ENCODE data around the gene ACD.

The ACD gene

GRCh38 chr16:67675999-67676398 is 15.9 kb upstream of the ACD start:
- DNase-seq (ENCODE audit: low spot score) = no peak

- DNase-seq (ENCODE audit: low spot score) = no peak
Measured at GRCh38 chr16:67675579-67675935, 15.5 kb upstream of the ACD start.

- DNase-seq (ENCODE audit: low spot score) = no peak
Measured at GRCh38 chr16:67674851-67675578, 15.0 kb upstream of the ACD start.

DNA sequence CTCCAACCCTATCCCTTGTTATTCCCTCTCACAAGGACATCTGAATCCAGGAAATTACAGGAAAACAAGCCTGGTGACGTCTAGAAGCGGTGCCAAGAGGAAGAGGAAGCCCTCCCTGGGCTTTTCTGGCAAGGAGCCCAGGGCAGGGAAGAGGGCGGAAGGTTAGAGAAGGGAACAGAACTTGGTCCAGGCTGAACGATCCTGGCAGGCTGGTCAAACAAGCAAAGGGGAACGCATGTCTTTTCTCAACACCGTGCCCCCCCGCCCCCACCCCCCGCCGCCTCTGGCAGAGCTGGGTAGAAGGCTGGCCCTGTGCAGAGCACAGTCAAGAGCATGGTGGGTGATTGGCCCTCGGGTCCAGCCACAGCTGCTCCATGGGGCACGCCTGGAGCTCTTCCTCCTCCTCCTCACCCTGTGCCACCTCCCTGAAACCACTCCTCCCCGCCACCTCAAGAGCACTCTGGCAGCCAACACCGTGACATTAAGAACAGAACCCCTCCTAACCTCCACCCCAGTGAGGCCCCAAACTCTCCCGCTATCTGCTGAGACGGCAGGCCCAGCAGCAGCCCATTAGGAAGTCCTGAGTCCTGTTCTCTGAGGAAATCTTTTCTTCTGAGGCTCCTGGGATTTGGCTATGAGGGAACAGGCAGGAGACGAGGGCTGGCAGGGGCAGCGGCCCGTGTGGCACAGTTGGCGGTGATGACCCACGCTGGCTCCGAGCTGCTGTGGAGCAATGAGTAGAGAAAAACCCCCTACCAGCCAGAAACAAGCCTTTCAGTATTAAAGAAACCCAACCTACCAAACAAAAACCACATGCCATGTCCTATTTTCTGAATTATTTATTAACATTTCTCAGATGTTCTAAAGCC is 13.9 kb upstream of the ACD start:
- no peak for DNase-seq (ENCODE audit: low spot score)

GRCh38 chr16:67672739-67673662 is 12.9 kb upstream of the ACD start:
- DNase-seq (ENCODE audit: low spot score) = peak; percentile 48

- no peak for DNase-seq (ENCODE audit: low spot score)
Measured at GRCh38 chr16:67672306-67672705, 12.2 kb upstream of the ACD start.

DNA sequence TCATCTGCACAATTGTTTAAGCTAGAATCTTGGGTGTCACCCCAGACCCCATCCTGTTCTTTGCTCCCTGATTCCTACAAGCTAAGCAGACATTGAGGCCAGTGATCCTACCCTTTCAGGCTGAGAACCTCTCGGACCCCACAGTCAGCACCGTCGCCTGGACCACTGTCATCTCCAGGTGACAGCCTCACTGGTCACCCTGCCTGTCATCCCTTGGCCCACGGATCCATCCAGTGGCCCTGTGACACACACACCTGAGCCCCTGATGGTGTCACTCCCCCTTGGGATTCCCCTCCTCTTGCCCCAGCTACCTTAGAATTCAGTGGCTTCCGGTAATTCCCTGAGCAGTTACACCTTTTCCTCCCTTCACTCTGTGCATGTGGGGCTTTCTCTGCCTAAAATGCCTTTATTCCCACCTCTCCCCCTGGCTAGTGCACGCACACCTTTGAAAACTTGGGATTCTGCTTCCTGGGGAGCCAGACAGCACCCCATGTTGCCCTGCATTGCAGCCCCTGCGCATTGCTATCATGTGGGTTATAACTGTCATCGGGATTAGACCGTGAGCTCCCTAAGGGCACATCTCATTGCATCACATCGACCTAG is 9.5 kb upstream of the ACD start:
- DNase-seq (ENCODE audit: low spot score) = no peak

DNA sequence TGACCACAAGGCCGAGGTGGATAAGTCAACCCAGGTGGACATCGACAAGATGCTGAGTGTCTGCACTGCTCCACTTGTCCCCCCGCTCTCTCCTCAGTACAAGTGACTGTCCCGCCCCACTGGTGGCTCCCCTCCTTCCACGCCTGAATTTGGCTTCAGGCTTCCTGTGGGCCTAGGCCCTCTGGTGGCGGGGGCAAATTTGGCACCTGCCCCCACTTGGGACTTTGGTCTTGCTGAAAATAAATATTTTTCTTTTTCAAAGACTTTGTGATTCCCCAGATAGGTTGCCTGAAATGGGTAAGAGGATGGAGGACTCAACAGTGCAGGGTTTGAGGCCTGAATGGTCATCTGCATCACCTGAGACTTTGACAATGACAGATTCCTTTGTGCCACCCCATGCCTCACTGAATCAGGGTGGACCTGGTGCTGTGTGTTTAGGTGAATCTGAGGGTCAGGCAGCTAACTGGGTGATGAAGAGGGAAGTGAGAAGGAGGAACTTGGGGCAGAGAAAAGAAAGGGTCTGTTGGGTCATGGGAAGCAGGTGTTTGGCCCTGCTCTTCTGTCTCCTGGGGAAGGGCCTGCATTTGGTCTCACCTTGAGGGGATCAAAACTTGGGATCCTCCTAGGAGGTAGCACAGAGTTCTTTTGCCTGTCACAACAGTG is 8.6 kb upstream of the ACD start:
- DNase-seq (ENCODE audit: low spot score) = peak; percentile 9

- peak; percentile 82 for DNase-seq (ENCODE audit: low spot score)
Measured at GRCh38 chr16:67667817-67668494, 7.9 kb upstream of the ACD start.

DNA sequence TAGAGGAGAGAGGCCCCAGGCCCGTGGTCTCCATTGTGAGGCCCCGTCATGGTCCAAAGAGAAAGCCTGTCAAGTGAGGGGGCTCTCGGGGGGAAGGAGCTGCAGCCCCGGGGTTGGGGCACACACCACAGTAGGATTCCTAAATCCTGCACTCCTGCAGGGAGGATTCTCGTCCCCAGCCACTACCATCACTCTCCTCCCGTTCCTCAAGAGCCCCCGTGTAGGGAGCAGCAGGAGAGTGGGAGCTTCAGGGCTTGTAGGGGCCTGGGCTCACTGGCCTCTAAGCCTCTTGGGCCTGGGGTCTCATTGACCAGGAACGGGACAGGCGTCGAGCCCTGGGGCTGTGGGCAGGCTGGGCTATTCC is 7.4 kb upstream of the ACD start:
- no peak for DNase-seq (ENCODE audit: low spot score)

GRCh38 chr16:67666559-67667452 is 6.7 kb upstream of the ACD start, which contains the start of the genes C16orf86 and ENKD1:
C16orf86 (plus strand) TSS chr16:67666814; CDS start chr16:67666971, 157 bp downstream.
ENKD1 (minus strand) TSS chr16:67666750; CDS start chr16:67666442, 308 bp downstream.
- peak; percentile 83 for DNase-seq (ENCODE audit: low spot score)

- DNase-seq (ENCODE audit: low spot score) = no peak
Measured at GRCh38 chr16:67666032-67666551, 6.0 kb upstream of the ACD start.

- DNase-seq (ENCODE audit: low spot score) = no peak
Measured at GRCh38 chr16:67665598-67665997, 5.5 kb upstream of the ACD start.

DNA sequence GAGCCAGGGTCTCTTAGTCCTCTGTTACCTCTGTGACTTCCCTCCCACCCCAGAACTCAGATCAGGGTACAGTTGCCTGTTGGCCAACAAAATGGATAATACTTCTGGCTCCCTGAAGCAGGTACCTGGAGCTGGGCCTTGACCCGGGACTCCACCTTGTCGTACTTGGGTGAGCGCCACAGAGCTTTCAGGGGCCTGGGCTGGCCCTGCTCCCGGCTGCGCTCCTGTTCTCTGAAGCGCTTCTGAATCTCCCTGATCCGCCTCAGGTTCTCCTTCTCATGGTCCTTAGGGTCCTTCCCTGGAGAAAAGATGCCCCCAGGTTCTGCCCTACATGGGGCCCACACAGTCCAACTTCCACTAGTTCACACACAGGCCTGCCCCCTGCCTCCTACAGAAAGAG is 4.8 kb upstream of the ACD start:
- DNase-seq (ENCODE audit: low spot score) = no peak

DNA sequence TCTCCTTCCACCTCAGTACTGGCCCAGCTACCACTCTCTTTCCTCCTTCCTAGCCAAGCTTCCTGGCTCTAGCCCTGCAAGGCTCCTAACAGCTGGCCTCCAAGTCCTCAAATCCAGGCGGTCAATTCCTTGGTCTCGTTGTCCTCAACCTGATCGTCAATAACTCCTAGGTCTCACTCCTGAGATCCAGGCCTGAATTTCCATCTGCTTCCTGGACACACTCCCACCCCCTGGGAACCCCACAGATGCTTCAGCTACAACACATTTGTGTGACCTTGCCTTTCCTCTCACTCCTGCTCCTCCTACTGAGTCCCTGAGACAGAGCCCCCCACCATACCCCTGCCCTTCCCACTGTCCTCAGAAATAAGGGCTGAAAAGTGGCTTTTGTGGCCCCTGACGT is 4.2 kb upstream of the ACD start:
- DNase-seq (ENCODE audit: low spot score) = no peak

DNA sequence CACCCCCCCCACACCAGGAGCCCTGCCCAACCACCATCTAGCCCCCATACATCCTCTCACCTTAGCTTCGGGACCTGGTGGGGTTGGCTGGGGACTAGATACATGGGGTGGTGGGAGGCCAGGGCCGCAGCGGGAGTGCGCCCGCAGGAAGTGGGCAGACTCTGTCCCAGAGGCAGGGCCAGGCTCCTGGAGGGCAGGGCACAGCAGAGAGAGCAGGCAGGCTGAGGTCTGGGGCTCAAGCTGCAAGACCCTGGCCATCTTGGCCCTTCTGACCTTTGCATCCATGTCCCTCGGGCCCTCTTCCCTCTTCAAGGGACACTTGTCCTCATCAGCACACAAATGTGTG is 3.8 kb upstream of the ACD start:
- no peak for DNase-seq (ENCODE audit: low spot score)

DNA sequence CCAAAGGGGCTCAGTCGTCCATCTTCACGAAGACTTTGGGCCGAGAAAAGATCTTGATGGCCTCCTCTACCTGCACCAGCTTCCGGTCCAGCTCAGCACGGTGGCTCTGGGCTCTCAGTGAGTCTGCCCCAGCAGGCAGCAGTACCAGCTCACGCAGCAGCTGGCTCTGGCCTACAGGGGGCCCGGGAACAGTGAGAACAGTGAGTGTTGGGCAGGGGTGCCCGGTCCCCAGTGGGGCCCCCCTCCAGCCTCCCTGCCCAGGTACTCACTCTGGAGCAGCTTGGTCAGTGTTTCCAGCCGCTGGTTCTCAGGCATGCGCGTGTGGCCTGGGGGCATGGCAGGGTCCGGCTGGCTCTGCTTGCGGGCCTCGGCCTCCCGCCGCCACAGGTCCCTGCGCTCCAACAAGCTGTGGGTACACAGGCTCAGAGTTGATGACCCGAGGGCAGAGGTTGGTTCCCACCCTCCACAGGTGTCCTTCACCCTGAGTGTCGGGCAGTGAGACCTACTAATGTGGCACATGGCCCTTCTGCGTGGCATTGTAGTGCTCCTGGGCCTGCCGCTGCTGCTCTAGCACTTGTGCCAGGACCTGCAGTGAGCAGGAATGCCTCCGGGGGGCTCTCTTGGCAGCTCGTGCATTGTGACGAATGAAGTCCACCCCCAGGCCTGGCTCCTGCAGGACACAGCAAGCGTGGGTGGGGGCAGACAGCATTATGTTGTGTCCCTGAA is 3.3 kb upstream of the ACD start:
- peak; percentile 14 for DNase-seq (ENCODE audit: low spot score)

- no peak for DNase-seq (ENCODE audit: low spot score)
Measured at GRCh38 chr16:67662653-67663010, 2.6 kb upstream of the ACD start.
